Epithelial cell of esophagus (primary cell): ENCODE data around the gene SLC22A4.

ENCODE experiments used
- DNase-seq: peaks from one replicate; pipeline ENCODE4 v3.0.0; 2010; ENCODE audit warnings: low read depth
- H3K4me3 ChIP-seq: 2 replicates; pipeline ENCODE4 v1.5.1; 2011; ENCODE audit warnings: mild to moderate bottlenecking, low read length, control low read depth
- CTCF ChIP-seq: IDR thresholded peaks from 2 replicates; pipeline ENCODE4 v1.5.1; 2011; ENCODE audit warnings: low read depth, mild to moderate bottlenecking, low read length, control low read depth, inconsistent platforms; ENCODE audit not compliant: insufficient read depth; ENCODE audit errors: missing control alignments

The SLC22A4 gene

GRCh38 chr5:132277971-132278853 lies 16.0 kb upstream of the SLC22A4 start:
- H3K4me3 ChIP-seq = no peak overlapping the region
- TF ChIP-seq CTCF = no peak
- no peak for DNase-seq

GRCh38 chr5:132279801-132280200 lies 14.4 kb upstream of the SLC22A4 start:
- DNase-seq = no peak
- no peak overlapping the region for H3K4me3 ChIP-seq
- TF ChIP-seq CTCF = no peak

GRCh38 chr5:132280371-132281240 lies 13.6 kb upstream of the SLC22A4 start:
- TF ChIP-seq CTCF = no peak
- no peak for DNase-seq
- H3K4me3 ChIP-seq = no peak overlapping the region

GRCh38 chr5:132281856-132282614 lies 12.2 kb upstream of the SLC22A4 start:
- TF ChIP-seq CTCF = peak; percentile 39
- H3K4me3 ChIP-seq = no peak overlapping the region
- DNase-seq = peak; percentile 19

GRCh38 chr5:132283423-132284043 lies 10.7 kb upstream of the SLC22A4 start:
- TF ChIP-seq CTCF = peak; percentile 43
- no peak overlapping the region for H3K4me3 ChIP-seq
- DNase-seq = peak; percentile 55

- no peak for DNase-seq
- no peak overlapping the region for H3K4me3 ChIP-seq
- TF ChIP-seq CTCF = no peak
Observed at GRCh38 chr5:132289097-132289496, 5.1 kb upstream of the SLC22A4 start.
